IPS-NIHi7 (cell line): Measurements from ENCODE around the gene DCLK1.

Experiments used
- DNase-seq: peaks from one replicate; pipeline ENCODE4 v3.0.0; 2012; ENCODE audit warnings: mixed read lengths; ENCODE audit errors: extremely low spot score

Gene DCLK1

GRCh38 chr13:35830850-35831450 lies 300.2 kb downstream of the DCLK1 start:
- no peak for DNase-seq

GRCh38 chr13:35826626-35827254 lies 304.4 kb downstream of the DCLK1 start:
- DNase-seq, result peak; percentile 46

- DNase-seq, result no peak
These were observed 306.4 kb downstream of the DCLK1 start for GRCh38 chr13:35824825-35825224.

- no peak for DNase-seq
These were observed 306.8 kb downstream of the DCLK1 start for GRCh38 chr13:35824395-35824794.

- no peak for DNase-seq
These were observed 308.5 kb downstream of the DCLK1 start for GRCh38 chr13:35822666-35823065.

- peak; percentile 38 for DNase-seq
These were observed 312.5 kb downstream of the DCLK1 start for GRCh38 chr13:35818633-35819067.

- no peak for DNase-seq
These were observed 313.3 kb downstream of the DCLK1 start for GRCh38 chr13:35817642-35818607.

- DNase-seq, result no peak
These were observed 316.6 kb downstream of the DCLK1 start for GRCh38 chr13:35814605-35815011.

GRCh38 chr13:35812736-35813135 lies 318.4 kb downstream of the DCLK1 start:
- no peak for DNase-seq

GRCh38 chr13:35810321-35810720 lies 320.9 kb downstream of the DCLK1 start:
- DNase-seq, result no peak

- no peak for DNase-seq
These were observed 322.3 kb downstream of the DCLK1 start for GRCh38 chr13:35808846-35809245.

- DNase-seq, result no peak
These were observed 326.3 kb downstream of the DCLK1 start for GRCh38 chr13:35804901-35805300.

GRCh38 chr13:35797991-35798390 lies 333.2 kb downstream of the DCLK1 start:
- no peak for DNase-seq

- DNase-seq, result no peak
These were observed 333.9 kb downstream of the DCLK1 start for GRCh38 chr13:35797244-35797643.

GRCh38 chr13:35796623-35797022 lies 334.6 kb downstream of the DCLK1 start:
- no peak for DNase-seq

GRCh38 chr13:35794734-35795389 lies 336.3 kb downstream of the DCLK1 start:
- DNase-seq, result no peak

GRCh38 chr13:35793823-35794222 lies 337.4 kb downstream of the DCLK1 start:
- DNase-seq, result no peak

GRCh38 chr13:35792911-35793310 lies 338.3 kb downstream of the DCLK1 start:
- no peak for DNase-seq

- DNase-seq, result no peak
These were observed 339.2 kb downstream of the DCLK1 start for GRCh38 chr13:35792021-35792420.

- DNase-seq, result no peak
These were observed 339.9 kb downstream of the DCLK1 start for GRCh38 chr13:35791184-35791851.
